AG04450 (cell line): ENCODE data around the gene MID1. TPM values are rescaled to one million over a fixed set of nuclear protein-coding genes. Genes with fewer than 3 reads are reported as not detected.

Experiments used
- CTCF ChIA-PET: fragments of 300-600, 350-600 bp; formaldehyde crosslinking; extraction: SDS; loops from one replicate; lab custom pipeline; 2022; ENCODE audit warnings: antibody characterized with exemption, inconsistent platforms; lab: Charles Lee
- POLR2A ChIA-PET: fragments of 350-600 bp; formaldehyde crosslinking; extraction: SDS; loops from one replicate; lab custom pipeline; 2021; ENCODE audit warnings: antibody characterized with exemption, inconsistent platforms; lab: Yijun Ruan, JAX
- DNase-seq: peaks from one replicate; pipeline ENCODE4 v3.0.0-alpha.2; 2011; ENCODE audit warnings: low read depth, low spot score
- H3K27ac ChIP-seq: one replicate; pipeline ENCODE4 v1.5.1; 2012; ENCODE audit warnings: low read depth, low read length, control low read depth
- H3K27me3 ChIP-seq: one replicate; pipeline ENCODE4 v1.6.0; 2012; ENCODE audit warnings: low read length; ENCODE audit not compliant: control insufficient read depth, insufficient read depth
- H3K4me3 ChIP-seq: 2 replicates; pipeline ENCODE4 v1.5.1; 2011; ENCODE audit warnings: mild to moderate bottlenecking, low read depth, low read length, control low read depth
- H3K9me3 ChIP-seq: 2 replicates; pipeline ENCODE4 v1.5.1; 2012; ENCODE audit warnings: low read length; ENCODE audit not compliant: control insufficient read depth, insufficient read depth
- polyA plus RNA-seq: library from polyadenylated mRNA; depleted of rRNA; stranded (reverse); fragments of >200 nt; gene quantifications from 2 replicates; pipeline ENCODE4 v1.2.3, GENCODE V29; 2011
- TF ChIP-seq, protein P1 (sequence below): IDR thresholded peaks from 2 replicates; pipeline ENCODE4 v1.5.1; 2011; ENCODE audit warnings: low read depth, low read length, control low read depth, inconsistent platforms

Gene MID1
- polyA plus RNA-seq, 1 experiment = 37.5 TPM

DNA sequence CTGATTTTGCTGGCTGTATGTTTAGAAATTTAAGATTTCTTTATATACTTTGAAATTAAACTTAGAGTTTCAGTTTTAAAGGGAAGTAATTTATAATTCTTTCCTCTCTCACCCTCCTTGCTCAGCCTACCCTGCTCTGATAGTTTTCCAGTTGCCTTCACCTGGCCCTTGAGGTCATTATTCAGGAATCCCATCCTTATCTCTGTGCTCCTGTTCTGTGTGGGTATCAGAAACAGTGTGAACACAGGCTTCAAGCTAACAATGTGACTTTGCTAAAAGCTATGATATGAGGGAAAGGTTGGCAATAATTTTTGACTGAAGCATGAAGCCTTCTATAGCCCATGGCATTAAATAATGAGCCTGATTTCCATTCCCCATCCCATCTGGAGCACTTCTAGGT lies 128.1 kb downstream of the MID1 start:
- no peaks in the 10 kb centered on the region for H3K9me3 ChIP-seq
- H3K27me3 ChIP-seq = no peaks in the 10 kb centered on the region
- CTCF ChIA-PET = interaction anchor here (0.7 kb wide), 1 partner anchor 302 kb away, joined by 3 read pairs; no protein-coding TSS in a partner anchor
- TF ChIP-seq, protein P1, sequence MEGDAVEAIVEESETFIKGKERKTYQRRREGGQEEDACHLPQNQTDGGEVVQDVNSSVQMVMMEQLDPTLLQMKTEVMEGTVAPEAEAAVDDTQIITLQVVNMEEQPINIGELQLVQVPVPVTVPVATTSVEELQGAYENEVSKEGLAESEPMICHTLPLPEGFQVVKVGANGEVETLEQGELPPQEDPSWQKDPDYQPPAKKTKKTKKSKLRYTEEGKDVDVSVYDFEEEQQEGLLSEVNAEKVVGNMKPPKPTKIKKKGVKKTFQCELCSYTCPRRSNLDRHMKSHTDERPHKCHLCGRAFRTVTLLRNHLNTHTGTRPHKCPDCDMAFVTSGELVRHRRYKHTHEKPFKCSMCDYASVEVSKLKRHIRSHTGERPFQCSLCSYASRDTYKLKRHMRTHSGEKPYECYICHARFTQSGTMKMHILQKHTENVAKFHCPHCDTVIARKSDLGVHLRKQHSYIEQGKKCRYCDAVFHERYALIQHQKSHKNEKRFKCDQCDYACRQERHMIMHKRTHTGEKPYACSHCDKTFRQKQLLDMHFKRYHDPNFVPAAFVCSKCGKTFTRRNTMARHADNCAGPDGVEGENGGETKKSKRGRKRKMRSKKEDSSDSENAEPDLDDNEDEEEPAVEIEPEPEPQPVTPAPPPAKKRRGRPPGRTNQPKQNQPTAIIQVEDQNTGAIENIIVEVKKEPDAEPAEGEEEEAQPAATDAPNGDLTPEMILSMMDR = no peak
- POLR2A ChIA-PET = no interaction called here
- no peak overlapping the region for H3K27ac ChIP-seq
- no peak for DNase-seq
- no peak overlapping the region for H3K4me3 ChIP-seq

DNA sequence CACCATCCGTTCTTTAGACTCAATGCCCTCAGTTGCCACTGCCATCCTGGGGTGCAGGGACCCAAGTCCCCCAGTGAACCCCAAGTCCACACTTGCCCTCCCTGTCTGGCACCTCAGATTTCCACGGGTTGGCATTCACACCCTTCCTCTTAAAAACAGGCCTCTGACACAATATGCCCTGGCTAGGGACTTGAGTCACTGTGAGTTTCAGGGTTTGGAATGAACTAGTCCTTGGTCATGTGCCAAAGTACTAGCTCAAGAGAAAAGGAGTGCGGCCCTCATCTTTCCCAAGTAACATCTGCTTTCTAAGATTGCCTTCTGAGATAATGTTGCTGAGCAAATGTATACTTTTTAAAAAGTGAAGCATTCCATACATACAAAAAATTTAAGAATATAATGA lies 134.0 kb downstream of the MID1 start:
- CTCF ChIA-PET = no interaction called here
- TF ChIP-seq, protein P1 = no peak

DNA sequence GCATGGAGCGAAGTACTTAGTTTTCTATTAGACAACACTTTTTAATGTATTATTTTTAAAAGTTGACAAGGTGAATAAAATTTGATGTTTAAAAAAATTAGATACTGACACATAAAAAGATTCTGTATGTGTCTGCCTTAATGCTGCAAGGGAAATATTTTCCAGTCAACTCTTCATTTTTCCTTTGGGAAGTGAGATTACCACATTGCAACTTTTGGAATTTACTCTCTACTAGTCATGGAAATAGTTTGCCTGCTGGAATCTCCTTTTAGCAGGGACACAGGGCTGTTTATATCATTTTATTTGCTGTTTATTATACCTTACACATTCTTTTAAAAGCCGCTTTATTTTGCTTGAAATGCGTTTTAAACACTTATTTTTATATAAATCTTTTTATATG lies 135.1 kb downstream of the MID1 start:
- TF ChIP-seq, protein P1 = no peak
- H3K27me3 ChIP-seq = no peaks in the 10 kb centered on the region
- no peak for DNase-seq
- H3K4me3 ChIP-seq = no peak overlapping the region
- H3K27ac ChIP-seq = no peak overlapping the region
- H3K9me3 ChIP-seq = no peaks in the 10 kb centered on the region
- CTCF ChIA-PET = no interaction called here
- POLR2A ChIA-PET = no interaction called here

More for the DNA sequence above, 134.0 kb downstream of the MID1 start:
- Histone ChIP-seq H3K9me3 (no peaks in the 10 kb centered on the region), H3K27ac (no peak overlapping the region), H3K4me3 (no peak overlapping the region), H3K27me3 (no peaks in the 10 kb centered on the region)
- POLR2A ChIA-PET = no interaction called here
- DNase-seq = peak; percentile 24

DNA sequence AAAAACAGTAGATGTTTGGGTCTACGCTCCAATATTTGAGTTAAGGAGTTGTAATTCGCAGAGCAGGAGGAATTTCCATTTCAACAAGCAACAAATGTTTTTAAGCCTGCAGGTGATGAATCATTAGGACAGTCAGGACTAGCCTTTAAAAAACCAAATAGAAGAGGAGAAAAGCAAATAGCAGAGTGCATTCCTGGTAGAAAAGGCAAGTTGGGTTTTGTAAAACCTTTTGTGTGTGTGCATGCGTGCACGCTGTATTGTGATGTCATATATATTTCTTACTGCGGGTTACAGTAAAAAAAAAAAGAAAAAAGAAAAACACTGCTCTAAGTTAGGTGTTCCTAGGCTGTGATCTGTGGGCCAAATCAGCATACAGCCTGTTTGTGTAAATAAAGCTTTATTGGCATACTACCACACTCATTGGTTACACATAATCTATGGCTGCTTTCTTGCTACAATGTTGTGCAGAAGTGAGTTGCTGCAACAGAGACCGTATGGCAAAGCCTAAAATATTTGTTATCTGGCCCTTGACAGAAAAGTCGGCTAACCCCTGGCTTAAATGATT lies 135.6 kb downstream of the MID1 start:
- POLR2A ChIA-PET = no interaction called here
- no peak for DNase-seq
- no peaks in the 10 kb centered on the region for H3K27me3 ChIP-seq
- TF ChIP-seq, protein P1 = no peak
- CTCF ChIA-PET = no interaction called here
- H3K4me3 ChIP-seq = no peak overlapping the region
- no peak overlapping the region for H3K27ac ChIP-seq
- no peaks in the 10 kb centered on the region for H3K9me3 ChIP-seq

DNA sequence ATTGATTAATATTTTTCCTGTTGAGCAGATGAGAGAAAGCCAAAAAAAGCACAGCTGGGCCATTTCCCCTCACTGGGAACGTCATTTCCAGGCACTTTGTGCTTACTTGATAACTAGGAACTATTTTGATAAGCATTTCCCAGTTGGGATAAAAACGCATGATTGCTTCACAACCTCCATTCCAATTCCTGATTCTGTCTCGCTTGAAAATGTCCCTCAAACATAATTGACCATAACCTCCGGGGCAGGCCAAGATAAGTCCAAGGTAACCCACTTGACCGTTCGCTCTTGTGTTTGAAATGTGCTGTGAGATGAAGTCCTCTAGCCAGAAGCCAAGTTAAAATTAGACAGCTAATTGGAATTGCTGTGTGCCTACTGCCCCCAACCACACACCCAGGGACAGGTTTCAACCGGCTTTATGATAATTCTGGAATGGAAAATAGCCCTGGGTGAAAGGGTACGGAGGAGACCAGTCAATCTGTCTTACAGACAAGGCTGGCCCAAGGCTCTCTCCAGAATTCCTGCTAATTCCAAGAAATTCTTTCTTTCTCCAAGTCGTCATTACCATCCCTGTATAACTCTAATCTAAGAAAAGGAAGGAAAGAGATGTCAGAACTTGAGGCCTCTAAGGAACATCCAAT lies 137.1 kb downstream of the MID1 start:
- CTCF ChIA-PET = no interaction called here
- TF ChIP-seq, protein P1 = no peak
- H3K4me3 ChIP-seq = no peak overlapping the region
- POLR2A ChIA-PET = no interaction called here
- no peaks in the 10 kb centered on the region for H3K9me3 ChIP-seq
- no peaks in the 10 kb centered on the region for H3K27me3 ChIP-seq
- no peak overlapping the region for H3K27ac ChIP-seq
- DNase-seq = no peak
